ENCODE results near the gene METTL25B. TPM values are rescaled to one million over a fixed set of nuclear protein-coding genes. Genes with fewer than 3 reads are reported as not detected.

Gene METTL25B
- total RNA-seq, 4 donors from 2014 or later, result 37.4 to 40.8 (median 39.0) TPM

- peaks cover 0 to 7% (median 1%) of the 10 kb centered on the region in 4 donors for H3K36me3 ChIP-seq
- WGBS, 2 donors (ENCODE audit: low coverage in 1 of 2), result 6% methylated on average over 8 of the region's 8 CpGs; no CpG with 5 or more reads in 1 of the 2 donors
- H3K27ac ChIP-seq, result peak overlapping the region; percentile 95 to 99 (median 98)
- no peak for DNase-seq
- TF ChIP-seq POLR2AphosphoS5 (IDR thresholded peaks at IDR 0.05), result no peak
- TF ChIP-seq, protein P1, sequence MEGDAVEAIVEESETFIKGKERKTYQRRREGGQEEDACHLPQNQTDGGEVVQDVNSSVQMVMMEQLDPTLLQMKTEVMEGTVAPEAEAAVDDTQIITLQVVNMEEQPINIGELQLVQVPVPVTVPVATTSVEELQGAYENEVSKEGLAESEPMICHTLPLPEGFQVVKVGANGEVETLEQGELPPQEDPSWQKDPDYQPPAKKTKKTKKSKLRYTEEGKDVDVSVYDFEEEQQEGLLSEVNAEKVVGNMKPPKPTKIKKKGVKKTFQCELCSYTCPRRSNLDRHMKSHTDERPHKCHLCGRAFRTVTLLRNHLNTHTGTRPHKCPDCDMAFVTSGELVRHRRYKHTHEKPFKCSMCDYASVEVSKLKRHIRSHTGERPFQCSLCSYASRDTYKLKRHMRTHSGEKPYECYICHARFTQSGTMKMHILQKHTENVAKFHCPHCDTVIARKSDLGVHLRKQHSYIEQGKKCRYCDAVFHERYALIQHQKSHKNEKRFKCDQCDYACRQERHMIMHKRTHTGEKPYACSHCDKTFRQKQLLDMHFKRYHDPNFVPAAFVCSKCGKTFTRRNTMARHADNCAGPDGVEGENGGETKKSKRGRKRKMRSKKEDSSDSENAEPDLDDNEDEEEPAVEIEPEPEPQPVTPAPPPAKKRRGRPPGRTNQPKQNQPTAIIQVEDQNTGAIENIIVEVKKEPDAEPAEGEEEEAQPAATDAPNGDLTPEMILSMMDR (IDR thresholded peaks at IDR 0.05), result no peak
- TF ChIP-seq POLR2A (IDR thresholded peaks at IDR 0.05), result no peak
- no peak for TF ChIP-seq EP300 (IDR thresholded peaks at IDR 0.05; ENCODE audit: low read depth)
- no peaks in the 10 kb centered on the region for H3K27me3 ChIP-seq
- H3K4me1 ChIP-seq, result peaks cover 28 to 56% (median 50%) of the 10 kb centered on the region in 4 donors
- no peaks in the 10 kb centered on the region for H3K9me3 ChIP-seq
- in situ Hi-C loops (cut with MboI; ENCODE audit: low pct_ligation_motif_present in 1 of 4, low pct_unique_long_range_greater_than_20kb in 1 of 4, low sequenced_read_pairs in 3 of 4), result no loop called here
- intact Hi-C loops (cut with DNase I; ENCODE audit: low total_unique reads), result no loop called here
- H3K4me3 ChIP-seq, result peak overlapping the region; percentile 44 to 98 (median 96)
Measured at GRCh38 chr1:156747742-156748669, 19.7 kb downstream of the METTL25B start.

GRCh38 chr1:156748670-156749418, 20.6 kb downstream of the METTL25B start:
- Histone ChIP-seq H3K27ac (peak overlapping the region; percentile 95 to 99 (median 98)), H3K9me3 (no peaks in the 10 kb centered on the region), H3K4me1 (peaks cover 29 to 63% (median 53%) of the 10 kb centered on the region in 4 donors), H3K27me3 (no peaks in the 10 kb centered on the region), H3K4me3 (peak overlapping the region; percentile 93 to 98 (median 96)), H3K36me3 (peaks cover 0 to 5% (median 0%) of the 10 kb centered on the region in 4 donors)
- 0 to 5% methylated on average over 4 to 9 of the region's 9 CpGs for WGBS, 2 donors (ENCODE audit: low coverage in 1 of 2)
- intact Hi-C loops (cut with DNase I; ENCODE audit: low total_unique reads) (no loop called here), in situ Hi-C loops (cut with MboI; ENCODE audit: low pct_ligation_motif_present in 1 of 4, low pct_unique_long_range_greater_than_20kb in 1 of 4, low sequenced_read_pairs in 3 of 4) (no loop called here)
- DNase-seq, result peak; percentile 79
- peak; percentile 61 for TF ChIP-seq POLR2A (IDR thresholded peaks at IDR 0.05)
- peak in 2 of 3 donors; percentile 53 to 57 for TF ChIP-seq POLR2AphosphoS5 (IDR thresholded peaks at IDR 0.05)
- TF ChIP-seq, protein P1 (IDR thresholded peaks at IDR 0.05), result peak in 1 of 5 experiments; percentile 28
- TF ChIP-seq EP300 (IDR thresholded peaks at IDR 0.05; ENCODE audit: low read depth), result no peak

DNA sequence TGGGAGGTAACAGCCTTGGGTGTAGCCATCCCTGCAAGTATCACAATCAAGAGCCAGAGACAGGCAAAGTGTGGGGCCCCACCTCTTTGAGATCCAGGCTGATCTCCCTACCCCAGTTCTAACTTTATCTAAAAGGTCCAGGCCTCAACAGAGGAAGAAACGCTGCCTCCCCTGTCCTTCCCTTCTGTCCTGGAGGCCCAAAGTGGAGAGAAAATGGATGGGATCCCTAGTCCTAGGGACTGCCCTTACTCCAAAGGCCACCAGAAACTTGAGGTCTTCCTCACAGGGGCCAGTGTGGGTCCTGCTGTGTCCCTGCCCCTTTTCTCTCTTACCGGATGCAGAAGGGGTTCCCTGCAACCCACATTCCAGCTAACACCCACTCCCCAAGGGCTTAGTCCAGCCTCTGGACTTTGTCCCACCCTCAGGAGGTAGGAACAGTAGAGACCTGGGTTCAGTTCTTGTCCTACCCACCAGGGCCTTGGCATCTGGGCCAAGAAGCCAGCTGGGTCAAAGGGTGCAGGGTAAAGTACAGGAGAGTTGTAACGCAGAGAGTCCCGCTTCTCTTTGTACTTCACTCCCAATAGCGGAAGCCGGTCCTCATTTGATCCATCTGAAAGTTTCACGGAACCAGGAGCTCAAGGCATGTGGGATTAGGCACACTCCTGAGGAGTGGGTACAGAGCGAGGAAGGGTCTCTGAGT, 21.3 kb downstream of the METTL25B start:
- H3K27ac ChIP-seq, result peak overlapping the region; percentile 95 to 99 (median 98)
- intact Hi-C loops (cut with DNase I; ENCODE audit: low total_unique reads) (no loop called here), in situ Hi-C loops (cut with MboI; ENCODE audit: low pct_ligation_motif_present in 1 of 4, low pct_unique_long_range_greater_than_20kb in 1 of 4, low sequenced_read_pairs in 3 of 4) (no loop called here)
- peak overlapping the region; percentile 93 to 98 (median 96) for H3K4me3 ChIP-seq
- DNase-seq, result peak; percentile 79
- H3K27me3 ChIP-seq, result no peaks in the 10 kb centered on the region
- H3K9me3 ChIP-seq, result no peaks in the 10 kb centered on the region
- 12 to 40% methylated on average over 2 to 8 of the region's 8 CpGs for WGBS, 2 donors (ENCODE audit: low coverage in 1 of 2)
- H3K36me3 ChIP-seq, result no peaks in the 10 kb centered on the region
- H3K4me1 ChIP-seq, result peaks cover 29 to 63% (median 53%) of the 10 kb centered on the region in 4 donors
- TF ChIP-seq POLR2A (IDR thresholded peaks at IDR 0.05), result peak; percentile 45
- TF ChIP-seq, protein P1 (IDR thresholded peaks at IDR 0.05), result peak in 3 of 5 experiments; percentile 17 to 73 (median 46)
- no peak for TF ChIP-seq EP300 (IDR thresholded peaks at IDR 0.05; ENCODE audit: low read depth)
- peak in 2 of 3 donors; percentile 61 to 66 for TF ChIP-seq POLR2AphosphoS5 (IDR thresholded peaks at IDR 0.05)

Measured in transverse colon (tissue), 4 donors.